GM12872 (cell line): ENCODE data around the gene KAT6B.

ENCODE experiments used
- TF ChIP-seq, protein P1 (sequence below): IDR thresholded peaks from 3 replicates; pipeline ENCODE4 v1.5.1; 2011; ENCODE audit warnings: low read depth, mild to moderate bottlenecking, low read length, moderate library complexity; ENCODE audit not compliant: insufficient read depth

KAT6B gene

DNA sequence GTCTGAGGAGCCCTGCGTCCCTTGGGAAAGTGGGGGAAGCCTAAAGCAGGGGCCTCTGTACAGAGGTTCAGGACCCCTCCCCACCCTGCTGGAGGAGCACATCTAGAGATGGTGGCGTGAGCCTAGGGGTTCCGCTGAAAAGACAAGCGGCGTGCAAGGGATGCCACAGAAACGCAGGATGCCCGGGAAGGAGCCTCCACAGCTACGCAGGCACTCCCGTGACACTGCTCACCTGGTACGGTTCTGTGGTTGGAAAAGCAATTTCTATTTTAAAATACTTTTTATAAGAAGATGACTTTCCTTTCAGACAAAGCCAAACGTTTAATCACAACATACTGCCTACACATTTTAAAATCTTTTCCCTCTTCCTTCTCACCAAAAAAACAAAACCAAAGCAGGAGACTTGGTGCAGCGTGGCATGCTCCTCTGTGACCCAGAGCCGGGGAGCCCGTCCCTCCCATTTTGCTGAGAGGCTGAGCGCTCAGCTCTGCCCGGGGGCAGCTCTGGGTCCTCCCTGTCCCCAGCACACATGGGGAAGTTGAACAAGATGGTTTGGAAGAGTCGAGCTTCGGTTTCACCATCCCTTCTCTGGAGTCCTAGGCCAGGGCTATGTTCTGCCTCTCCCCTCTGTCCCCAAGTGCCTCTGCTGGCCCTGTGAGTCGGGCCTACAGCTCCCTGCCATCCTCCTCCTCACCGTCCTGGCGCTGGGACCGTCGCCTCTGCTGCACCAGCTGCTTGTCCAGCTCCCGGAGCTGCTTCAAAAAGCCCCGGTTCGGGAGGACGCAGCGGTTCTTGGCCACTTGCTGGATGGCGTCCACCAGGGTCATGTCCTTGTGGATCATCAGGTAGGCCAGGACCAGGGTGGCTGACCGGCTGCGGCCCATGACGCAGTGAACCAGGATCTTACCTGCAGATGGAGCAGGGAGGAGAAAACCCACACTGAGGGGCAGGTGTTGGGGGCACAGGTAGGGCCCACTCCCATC, 211.1 kb downstream of the KAT6B start:
- TF ChIP-seq, protein P1, sequence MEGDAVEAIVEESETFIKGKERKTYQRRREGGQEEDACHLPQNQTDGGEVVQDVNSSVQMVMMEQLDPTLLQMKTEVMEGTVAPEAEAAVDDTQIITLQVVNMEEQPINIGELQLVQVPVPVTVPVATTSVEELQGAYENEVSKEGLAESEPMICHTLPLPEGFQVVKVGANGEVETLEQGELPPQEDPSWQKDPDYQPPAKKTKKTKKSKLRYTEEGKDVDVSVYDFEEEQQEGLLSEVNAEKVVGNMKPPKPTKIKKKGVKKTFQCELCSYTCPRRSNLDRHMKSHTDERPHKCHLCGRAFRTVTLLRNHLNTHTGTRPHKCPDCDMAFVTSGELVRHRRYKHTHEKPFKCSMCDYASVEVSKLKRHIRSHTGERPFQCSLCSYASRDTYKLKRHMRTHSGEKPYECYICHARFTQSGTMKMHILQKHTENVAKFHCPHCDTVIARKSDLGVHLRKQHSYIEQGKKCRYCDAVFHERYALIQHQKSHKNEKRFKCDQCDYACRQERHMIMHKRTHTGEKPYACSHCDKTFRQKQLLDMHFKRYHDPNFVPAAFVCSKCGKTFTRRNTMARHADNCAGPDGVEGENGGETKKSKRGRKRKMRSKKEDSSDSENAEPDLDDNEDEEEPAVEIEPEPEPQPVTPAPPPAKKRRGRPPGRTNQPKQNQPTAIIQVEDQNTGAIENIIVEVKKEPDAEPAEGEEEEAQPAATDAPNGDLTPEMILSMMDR: no peak

DNA sequence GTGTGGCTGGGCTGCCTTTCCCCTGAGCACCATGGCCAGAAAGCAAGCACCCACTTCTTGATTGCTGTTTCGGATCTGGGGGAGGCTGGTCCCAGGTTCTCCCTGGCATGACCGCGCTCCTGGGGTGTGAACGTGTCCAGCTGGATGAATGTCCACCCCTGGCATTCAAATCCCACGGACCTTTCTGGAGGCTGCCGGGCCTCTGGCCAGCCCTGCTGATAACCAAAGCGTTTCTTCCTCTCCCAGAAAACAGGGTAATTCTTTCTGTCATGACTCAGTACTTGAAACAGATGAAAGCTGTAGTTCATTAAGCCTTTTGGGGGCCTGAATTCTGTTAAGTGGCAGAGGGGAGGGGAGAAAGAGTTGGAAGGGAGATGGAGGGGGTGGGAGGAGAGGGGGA, 211.9 kb downstream of the KAT6B start:
- TF ChIP-seq, protein P1: no peak

DNA sequence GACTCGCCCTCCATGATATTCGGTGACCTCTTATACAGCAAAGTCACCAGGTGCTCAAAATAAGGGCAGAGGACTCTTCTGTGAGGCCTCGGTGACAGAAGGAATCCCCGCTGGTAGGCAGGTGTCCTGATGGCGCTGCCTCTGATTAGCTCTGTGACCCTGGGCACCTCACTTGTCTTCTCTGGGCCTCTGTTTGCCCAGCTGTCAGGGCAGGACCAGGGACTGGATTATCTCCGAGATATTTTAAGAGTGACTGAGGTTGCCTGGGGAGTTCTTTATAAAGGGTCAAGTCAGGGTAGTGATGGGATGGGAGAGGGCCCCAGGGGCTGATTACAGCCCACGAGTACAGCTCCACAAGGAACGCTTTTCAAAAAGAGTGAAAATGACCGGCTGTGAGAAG, 214.2 kb downstream of the KAT6B start:
- TF ChIP-seq, protein P1: no peak

DNA sequence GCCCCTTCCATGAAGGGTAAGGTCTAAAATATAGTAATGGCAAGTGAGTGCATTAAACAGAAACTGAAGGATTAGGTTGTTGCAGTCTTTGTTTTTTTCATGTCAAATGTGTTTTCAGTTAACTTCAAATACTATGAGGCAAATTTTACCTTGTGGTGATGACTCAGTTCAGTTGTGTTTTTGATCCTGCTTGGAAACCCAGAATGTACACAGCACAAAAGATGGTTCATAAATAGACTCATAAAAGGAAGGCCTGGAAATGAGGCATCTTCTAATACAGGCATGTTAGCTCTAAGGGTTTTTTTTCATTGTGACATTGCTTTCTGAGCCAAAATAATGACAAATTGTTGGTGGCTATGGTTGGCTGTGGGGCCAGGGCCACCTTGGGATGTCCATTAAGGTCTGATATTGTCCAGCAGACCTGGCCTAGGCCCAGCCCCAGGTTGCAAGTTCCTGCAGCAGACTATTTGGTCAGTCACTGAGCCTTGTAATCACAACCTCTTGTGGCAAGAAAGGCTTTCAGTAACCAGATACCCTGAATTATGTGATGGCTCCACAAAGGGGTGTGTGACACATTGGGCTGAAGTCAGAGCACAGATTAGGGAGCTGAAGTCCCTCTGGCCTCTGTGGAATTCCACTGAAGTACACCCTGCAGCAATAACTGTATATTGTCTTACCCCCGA, 216.0 kb downstream of the KAT6B start:
- TF ChIP-seq, protein P1: no peak

DNA sequence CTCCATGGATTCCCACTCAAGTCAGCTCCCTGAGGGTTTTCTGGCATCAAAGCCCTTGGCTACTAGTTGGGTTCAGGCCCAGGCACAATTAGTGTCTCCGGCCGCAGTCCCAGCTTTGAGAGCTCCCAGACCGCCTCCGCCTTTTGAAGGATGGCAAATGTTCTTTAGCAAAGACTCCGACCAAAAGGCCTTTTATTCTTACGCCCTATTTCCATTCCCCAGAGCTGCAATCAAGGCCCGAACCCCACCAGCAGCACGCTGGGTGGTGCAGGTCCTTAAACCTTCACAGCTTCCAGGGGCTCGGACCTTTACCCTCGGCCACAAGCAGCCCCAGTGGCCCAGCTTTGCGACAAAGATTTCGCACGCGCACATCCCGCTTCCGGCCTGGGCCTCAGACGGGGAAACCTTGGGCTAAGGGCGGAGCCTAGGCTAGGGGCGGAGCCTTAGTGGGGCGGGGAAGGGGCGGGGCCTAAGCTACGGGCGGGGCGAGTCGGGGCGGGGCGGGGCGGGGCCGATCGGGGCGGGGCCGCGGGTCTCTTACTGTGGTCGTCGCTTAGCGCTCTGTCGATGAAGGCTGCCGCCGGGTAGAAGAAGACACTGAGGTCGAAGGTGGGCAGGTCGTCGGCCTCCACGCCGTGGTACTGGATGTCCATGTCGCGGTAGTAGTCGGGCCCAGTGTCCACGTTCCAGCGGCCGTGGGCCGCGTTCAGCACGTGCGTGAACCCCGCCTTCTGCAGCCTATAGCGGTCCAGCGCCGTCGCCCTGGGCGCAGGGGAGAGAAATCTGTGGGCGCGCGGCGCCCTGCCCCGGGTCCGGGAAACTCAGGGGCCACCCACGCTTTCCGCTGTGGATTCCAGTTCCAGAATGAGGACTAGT, 217.1 kb downstream of the KAT6B start:
- TF ChIP-seq, protein P1: no peak

DNA sequence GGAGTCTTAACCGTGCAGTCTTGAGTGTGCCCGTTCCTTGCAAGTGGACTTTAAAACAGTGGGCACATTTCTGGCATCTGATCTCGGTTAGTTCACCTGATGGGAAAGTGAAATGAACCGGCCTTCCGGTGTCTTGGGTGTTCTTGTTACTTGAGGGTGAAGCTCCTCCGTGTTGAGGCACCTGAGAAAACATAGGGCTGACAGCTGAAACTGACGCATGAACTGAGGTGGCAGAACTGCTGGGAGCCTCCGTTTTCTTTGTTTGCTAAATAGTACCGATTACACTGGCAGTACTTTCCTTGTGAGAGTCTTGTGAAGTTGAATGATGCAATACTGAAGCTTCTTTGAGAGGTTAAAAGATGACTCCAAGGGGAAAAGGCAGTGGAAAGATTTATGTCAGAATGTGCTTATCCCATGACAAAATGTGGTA, 222.3 kb downstream of the KAT6B start:
- TF ChIP-seq, protein P1: no peak
